NOMO-1 treated with DMSO at 0.1 percent for 48 hours (cell line): ENCODE measurements around the gene CLPTM1.
A peak's percentile ranks its signal among the peaks of the same experiment; 100 is the strongest.
"Not testable (repeated sequence)": the region's sequence is repeated elsewhere in the genome, so short reads cannot be mapped to it uniquely, and the experiment has no call there.

Source experiments
- DNase-seq: peaks from one replicate; lab custom pipeline; 2025; ENCODE audit not compliant: unreplicated experiment; lab: John Stamatoyannopoulos, UW

The CLPTM1 gene

GRCh38 chr19:44973982-44974735 is 19.0 kb downstream of the CLPTM1 start:
- DNase-seq = no peak

GRCh38 chr19:44974857-44975256 is 19.7 kb downstream of the CLPTM1 start:
- DNase-seq = no peak

DNA sequence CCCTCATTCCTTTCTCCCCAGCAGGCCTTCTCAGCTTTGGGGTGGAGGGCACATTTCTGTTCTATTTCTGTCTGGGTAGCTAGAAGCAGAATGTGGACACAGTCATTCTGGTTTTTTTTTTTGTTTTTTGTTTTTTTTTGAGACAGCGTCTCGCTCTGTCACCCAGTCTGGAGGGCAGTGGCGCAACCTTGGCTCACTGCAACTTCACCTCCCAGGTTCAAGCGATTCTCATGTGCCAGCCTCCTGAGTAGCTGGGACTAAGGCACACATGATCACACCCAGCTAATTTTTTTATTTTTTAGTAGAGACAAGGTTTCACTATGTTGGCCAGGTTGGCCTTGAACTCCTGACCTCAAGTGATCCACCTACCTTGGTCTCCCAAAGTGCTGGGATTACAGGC is 20.3 kb downstream of the CLPTM1 start:
- DNase-seq = no peak

GRCh38 chr19:44984005-44984404 is 28.8 kb downstream of the CLPTM1 start:
- no peak for DNase-seq

GRCh38 chr19:44985445-44985844 is 30.3 kb downstream of the CLPTM1 start:
- DNase-seq = no peak

DNA sequence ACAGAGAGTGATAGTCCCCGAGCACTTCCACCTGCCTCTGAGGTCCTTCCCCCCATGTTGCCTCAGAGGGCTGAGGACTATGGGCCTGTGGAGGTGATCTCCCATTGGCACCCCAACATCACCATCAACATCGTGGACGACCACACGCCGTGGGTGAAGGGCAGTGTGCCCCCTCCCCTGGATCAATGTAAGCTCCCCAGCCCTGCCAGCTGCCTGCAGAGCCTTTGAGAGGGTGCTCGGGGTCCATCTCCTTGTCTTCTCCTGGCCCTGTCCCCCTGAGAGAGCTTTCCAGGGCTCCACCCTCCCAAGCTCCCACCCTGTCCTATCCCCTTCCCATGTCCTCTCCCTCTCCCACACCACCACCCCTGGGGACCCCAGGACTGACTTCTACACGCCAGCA is 31.2 kb downstream of the CLPTM1 start:
- DNase-seq = no peak

- no peak for DNase-seq
These were observed 32.0 kb downstream of the CLPTM1 start for GRCh38 chr19:44987148-44987675.

GRCh38 chr19:44988273-44988672 is 33.1 kb downstream of the CLPTM1 start:
- no peak for DNase-seq

DNA sequence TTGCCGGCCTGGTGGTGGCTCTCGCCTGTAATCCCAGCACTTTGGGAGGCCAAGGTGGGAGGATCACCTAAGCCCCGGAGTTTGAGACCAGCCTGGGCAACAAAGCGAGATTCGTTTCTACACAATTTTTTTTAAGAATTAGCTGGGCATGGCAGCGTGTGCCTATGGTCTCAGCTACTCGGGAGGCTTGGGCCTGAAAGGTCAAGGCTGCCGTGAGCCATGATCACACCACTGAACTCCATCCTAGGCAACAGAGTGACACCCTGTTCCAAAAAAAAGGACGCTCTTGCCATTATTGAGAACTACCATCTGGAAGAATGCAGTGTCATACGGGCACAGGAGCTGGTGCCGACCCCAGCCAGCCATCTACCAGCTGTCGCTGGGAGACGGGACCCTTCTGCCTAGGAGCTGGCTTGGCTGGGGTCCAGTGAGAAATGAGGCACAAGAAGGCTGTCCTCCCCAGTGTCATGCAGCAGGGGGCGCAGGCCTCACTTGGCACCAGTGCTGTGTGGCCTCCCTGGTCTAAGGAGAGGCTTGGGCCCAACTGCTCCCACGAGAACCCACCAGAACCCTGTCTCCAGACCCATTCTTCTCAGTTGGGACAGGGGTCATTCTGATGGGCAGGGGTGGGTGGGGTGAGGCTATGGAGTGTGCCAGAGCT is 33.8 kb downstream of the CLPTM1 start:
- peak; percentile 54 for DNase-seq

DNA sequence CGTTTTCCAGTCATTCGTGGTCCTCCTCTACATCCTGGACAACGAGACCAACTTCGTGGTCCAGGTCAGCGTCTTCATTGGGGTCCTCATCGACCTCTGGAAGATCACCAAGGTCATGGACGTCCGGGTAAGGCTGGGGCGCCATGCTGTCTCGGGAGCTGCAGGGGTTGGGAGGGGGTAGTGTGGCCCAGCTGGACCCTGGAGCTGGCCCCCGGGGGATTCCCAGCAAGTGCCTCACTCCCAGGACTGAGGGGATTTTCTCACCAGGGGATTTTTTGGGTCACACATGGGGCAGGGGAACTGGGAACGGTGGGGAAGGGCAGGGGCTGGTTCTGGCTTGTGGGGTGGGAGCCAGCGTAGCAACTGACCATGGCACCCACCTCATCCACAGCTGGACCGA is 35.3 kb downstream of the CLPTM1 start:
- DNase-seq = no peak

DNA sequence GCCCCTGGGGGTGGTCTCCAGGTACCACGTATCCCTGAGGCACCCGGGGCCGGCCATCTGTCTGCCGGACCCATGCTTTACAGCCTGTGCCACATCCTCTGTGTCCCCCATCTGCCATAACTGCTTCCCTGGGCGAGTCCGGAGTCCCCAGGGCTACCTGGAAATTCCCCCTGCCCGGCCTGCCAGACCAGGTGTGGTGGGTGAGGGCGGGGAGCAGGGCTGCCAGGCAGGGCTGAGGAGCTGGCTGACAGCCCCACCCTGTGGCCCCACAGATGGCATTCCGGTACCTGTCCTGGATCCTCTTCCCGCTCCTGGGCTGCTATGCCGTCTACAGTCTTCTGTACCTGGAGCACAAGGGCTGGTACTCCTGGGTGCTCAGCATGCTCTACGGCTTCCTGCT is 35.8 kb downstream of the CLPTM1 start:
- no peak for DNase-seq

DNA sequence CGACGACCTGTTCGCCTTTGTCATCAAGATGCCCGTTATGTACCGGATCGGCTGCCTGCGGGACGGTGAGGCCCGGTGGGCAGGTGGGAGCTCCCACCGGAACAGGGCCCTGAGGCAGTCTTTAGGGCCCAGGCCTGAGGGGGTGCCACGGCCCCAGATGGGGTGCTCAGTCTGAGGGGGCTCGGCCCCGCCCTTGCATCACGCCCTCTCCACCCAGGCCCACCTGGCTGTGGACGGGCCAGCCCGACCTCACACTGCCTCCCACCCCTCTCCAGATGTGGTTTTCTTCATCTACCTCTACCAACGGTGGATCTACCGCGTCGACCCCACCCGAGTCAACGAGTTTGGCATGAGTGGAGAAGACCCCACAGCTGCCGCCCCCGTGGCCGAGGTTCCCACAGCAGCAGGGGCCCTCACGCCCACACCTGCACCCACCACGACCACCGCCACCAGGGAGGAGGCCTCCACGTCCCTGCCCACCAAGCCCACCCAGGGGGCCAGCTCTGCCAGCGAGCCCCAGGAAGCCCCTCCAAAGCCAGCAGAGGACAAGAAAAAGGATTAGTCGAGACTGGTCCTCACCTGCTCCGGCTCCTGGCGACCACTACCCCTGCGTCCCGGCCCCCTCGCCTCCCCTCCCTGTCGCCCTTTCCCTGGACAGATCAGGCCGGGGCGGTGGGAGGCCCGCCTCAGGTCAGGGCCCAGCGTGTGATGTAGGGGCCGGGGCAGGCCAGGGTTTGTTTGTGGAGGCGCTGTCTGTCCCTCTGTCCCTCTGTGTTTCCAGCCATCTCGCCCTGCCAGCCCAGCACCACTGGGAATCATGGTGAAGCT is 37.4 kb downstream of the CLPTM1 start:
- no peak for DNase-seq

GRCh38 chr19:44993526-44993925 is 38.3 kb downstream of the CLPTM1 start:
- no peak for DNase-seq

DNA sequence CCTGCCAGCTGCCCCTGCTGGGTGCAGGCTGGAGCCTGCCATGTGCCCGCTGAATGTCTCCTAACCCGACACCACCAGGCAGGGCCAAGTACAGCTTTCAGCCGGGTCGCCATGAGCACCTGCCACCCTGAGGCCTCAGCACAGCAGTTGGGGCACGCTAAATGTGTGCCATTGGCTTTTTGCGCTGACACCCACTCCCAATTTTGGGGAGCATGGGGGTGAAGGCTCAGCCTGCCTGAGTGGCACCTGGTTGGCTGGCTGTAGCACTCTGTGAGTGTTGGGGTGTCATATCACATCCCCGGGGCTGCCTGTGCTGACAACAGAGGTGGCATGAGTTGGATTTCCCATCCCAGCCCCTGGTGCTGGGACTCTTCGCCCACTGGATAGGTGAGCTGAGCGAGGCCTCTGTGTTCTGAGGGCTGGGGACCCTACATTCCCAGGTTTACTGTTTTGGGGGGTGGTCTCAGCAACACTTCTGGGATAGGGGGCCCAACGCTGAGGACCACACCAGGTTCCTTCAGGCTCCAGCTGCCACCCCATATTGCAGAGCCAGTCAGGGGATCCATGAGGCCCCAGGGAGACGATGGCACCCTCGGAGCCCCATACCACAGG is 38.9 kb downstream of the CLPTM1 start:
- no peak for DNase-seq

DNA sequence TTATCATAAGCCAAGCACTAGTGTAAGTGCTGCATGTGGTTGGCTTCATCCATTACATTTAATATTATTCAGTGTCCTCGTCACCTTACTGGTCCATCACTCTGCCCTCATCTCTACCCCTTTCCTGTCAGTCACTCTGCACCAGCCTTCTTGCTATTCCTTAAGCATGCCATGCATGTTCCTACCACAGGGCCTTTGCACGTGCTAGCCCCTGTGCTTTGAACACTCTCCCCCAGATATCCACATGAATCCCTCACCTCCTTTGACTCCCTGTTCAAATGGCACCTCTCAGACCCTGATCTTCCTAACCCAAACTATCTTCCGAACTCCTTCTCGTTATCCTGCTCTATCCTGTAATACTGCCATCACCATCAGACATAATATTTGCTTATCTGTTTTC is 42.8 kb downstream of the CLPTM1 start:
- no peak for DNase-seq

DNA sequence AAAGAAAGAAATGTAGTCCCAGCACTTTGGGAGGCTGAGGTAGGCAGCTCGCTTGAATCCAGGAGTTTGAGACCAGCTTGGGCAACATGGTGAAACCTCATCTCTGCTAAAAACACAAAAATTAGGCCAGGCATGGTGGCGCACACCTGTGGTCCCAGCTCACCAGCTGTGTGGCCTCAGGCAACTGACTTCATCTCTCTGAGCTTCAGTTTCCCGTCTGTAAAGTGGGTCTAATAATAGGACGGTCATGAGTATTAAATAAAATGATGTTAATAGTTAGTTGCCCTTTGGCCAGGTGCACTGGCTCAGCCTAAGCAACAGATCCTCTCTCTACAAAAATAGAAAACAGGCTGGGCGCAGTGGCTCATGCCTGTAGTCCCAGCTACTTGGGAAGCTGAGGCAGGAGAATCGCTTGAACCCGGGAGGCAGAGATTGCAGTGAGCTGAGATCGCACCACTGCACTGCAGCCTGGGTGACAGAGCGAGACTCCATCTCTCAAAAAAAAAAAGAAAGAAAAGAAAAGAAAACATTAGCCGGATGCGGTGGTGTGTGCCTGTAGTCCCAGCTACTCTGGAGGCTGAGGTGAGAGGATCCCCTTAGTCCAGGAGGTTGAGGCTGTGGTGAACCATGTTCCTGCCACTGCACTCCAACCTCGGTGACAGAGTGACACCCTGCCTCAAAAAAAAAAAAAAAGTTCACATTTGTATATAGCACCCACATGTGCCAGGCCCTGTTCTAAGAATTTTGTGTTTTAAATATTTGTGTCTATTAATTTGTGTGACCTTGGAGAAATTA is 44.1 kb downstream of the CLPTM1 start:
- not testable (repeated sequence) for DNase-seq

GRCh38 chr19:45000665-45001064 is 45.5 kb downstream of the CLPTM1 start:
- not testable (repeated sequence) for DNase-seq

DNA sequence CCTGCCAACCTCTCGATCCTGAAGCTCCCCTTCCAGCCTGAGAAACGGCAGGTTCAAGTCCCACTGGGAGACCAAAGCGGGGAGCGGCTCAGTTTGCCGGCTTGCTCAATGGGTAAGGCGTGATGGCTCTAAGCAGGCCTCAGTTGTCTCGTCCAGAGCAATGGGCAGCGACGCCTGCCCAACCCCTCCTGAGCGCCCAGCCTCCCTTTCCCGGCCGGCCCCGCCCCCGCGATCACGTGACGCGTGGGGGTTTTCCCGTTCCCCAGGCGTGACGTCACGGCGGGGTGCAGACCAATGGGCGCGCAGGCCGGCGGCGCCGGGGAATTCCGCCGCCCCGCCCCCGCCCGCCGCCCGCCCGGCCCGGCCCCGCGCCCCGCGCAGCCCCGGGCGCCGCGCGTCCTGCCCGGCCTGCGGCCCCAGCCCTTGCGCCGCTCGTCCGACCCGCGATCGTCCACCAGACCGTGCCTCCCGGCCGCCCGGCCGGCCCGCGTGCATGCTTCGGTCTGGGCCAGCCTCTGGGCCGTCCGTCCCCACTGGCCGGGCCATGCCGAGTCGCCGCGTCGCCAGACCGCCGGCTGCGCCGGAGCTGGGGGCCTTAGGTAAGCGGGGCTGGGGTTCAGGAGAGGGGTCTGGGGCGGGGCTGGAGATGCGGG is 46.0 kb downstream of the CLPTM1 start, which contains the start of gene RELB:
Gene RELB (plus strand): TSS at position 378 of the 653 bp plus-strand sequence. CDS start 116 bp downstream, at position 494.
- DNase-seq = peak; percentile 70

GRCh38 chr19:45003485-45003884 is 48.3 kb downstream of the CLPTM1 start:
- DNase-seq = no peak

DNA sequence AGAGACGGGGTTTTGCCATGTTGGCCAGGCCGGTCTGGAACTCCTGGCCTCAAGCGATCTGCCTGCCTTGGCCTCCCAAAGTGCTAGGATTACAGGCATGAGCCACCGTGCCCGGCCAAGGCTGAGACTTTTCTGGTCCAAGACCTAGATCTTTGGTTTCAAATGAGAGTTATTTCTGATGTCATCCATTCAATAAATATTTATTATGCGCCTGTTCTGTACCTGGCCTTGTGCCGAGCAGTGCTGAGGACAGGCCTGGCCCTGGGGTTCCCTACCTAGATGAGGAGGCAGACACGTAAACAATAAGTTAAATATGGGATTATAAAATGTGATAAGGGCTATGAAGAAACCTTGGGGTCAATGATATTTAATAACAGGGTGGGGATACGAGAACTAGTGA is 50.6 kb downstream of the CLPTM1 start:
- no peak for DNase-seq
